SK-N-MC (cell line): ENCODE measurements around the gene VIPR2.

Experiments used
- EZH2 ChIP-seq: fragments of 200-600 bp; sonication (generic); IDR thresholded peaks from one replicate; pipeline ENCODE4 v1.6.1; 2017; ENCODE audit warnings: antibody characterized with exemption
- POLR2AphosphoS5 ChIP-seq: IDR thresholded peaks from 2 replicates; pipeline ENCODE4 v1.6.1; 2012; ENCODE audit warnings: mild to moderate bottlenecking, low read depth, low read length, borderline replicate concordance

GRCh38 chr7:158994687-158995086 lies 150.0 kb downstream of the VIPR2 start:
- no peak for TF ChIP-seq POLR2AphosphoS5
- no peak for TF ChIP-seq EZH2
